SU-DHL-6 (cell line): Measurements from ENCODE around the gene PTCD1.

Experiments used
- EZH2phosphoT487 ChIP-seq: fragments of 200-600 bp; sonication (generic), shearing (Covaris generic); conservative IDR thresholded peaks from 2 replicates; pipeline ENCODE4 v1.6.1; 2018; ENCODE audit warnings: mild to moderate bottlenecking, antibody characterized with exemption, low read length, moderate library complexity, mixed read lengths
- TF ChIP-seq, protein P1 (sequence below): fragments of 200-600 bp; sonication (generic); IDR thresholded peaks from one replicate; pipeline ENCODE4 v1.5.1; 2017; ENCODE audit warnings: antibody characterized with exemption, mild to moderate bottlenecking, low read length, moderate library complexity; ENCODE audit not compliant: insufficient read depth, poor library complexity, severe bottlenecking

GRCh38 chr7:99433158-99433557 lies 5.4 kb downstream of the PTCD1 start:
- TF ChIP-seq, protein P1, sequence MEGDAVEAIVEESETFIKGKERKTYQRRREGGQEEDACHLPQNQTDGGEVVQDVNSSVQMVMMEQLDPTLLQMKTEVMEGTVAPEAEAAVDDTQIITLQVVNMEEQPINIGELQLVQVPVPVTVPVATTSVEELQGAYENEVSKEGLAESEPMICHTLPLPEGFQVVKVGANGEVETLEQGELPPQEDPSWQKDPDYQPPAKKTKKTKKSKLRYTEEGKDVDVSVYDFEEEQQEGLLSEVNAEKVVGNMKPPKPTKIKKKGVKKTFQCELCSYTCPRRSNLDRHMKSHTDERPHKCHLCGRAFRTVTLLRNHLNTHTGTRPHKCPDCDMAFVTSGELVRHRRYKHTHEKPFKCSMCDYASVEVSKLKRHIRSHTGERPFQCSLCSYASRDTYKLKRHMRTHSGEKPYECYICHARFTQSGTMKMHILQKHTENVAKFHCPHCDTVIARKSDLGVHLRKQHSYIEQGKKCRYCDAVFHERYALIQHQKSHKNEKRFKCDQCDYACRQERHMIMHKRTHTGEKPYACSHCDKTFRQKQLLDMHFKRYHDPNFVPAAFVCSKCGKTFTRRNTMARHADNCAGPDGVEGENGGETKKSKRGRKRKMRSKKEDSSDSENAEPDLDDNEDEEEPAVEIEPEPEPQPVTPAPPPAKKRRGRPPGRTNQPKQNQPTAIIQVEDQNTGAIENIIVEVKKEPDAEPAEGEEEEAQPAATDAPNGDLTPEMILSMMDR: no peak
- TF ChIP-seq EZH2phosphoT487: no peak
